BLaER1 treated with 17β-estradiol and CSF1 and Interleukin-3, amounts not matched to agents 10 nM and 100 nM (cell line): ENCODE measurements around the gene SORBS2.

Source experiments
- H3K27ac ChIP-seq, 11 experiments: shearing (Covaris generic); formaldehyde crosslinking; 2 replicates each; pipeline ENCODE4 v1.8.1; 2022
- H3K27me3 ChIP-seq, 11 experiments: shearing (Covaris generic); formaldehyde crosslinking; 2 replicates each; pipeline ENCODE4 v1.8.1; 2022
- H3K36me3 ChIP-seq, 11 experiments: shearing (Covaris generic); formaldehyde crosslinking; 2 replicates each; pipeline ENCODE4 v1.8.1; 2022
- H3K4me1 ChIP-seq, 10 experiments: shearing (Covaris generic); formaldehyde crosslinking; 2 replicates each; pipeline ENCODE4 v1.8.1; 2022
- H3K4me2 ChIP-seq, 11 experiments: shearing (Covaris generic); formaldehyde crosslinking; 2 replicates each; pipeline ENCODE4 v1.8.1; 2022
- H3K4me3 ChIP-seq, 10 experiments: shearing (Covaris generic); formaldehyde crosslinking; 2 replicates each; pipeline ENCODE4 v1.8.1; 2022
- H3K9ac ChIP-seq, 11 experiments: shearing (Covaris generic); formaldehyde crosslinking; 2 replicates each; pipeline ENCODE4 v1.8.1; 2022
- H3K9me3 ChIP-seq, 11 experiments: shearing (Covaris generic); formaldehyde crosslinking; replicated peaks in 1 of 11; 2 replicates each; pipeline ENCODE4 v1.8.1; 2022
- H4K20me1 ChIP-seq, 11 experiments: shearing (Covaris generic); formaldehyde crosslinking; 2 replicates each; pipeline ENCODE4 v1.8.1; 2022
- Cebpa-rat ChIP-seq, 11 experiments: shearing (Covaris generic); IDR thresholded peaks; 2 replicates each; pipeline ENCODE4 v1.8.1; 2022

The SORBS2 gene

GRCh38 chr4:185626798-185627197 lies 185.2 kb downstream of the SORBS2 start:
- Histone ChIP-seq H3K4me2 (no peak overlapping the region), H3K27me3 (no peaks in the 10 kb centered on the region), H3K4me3 (no peak overlapping the region), H4K20me1 (no peaks in the 10 kb centered on the region), H3K9ac (no peak overlapping the region), H3K4me1 (no peaks in the 10 kb centered on the region), H3K9me3 (peaks cover 0 to 9% (median 4%) of the 10 kb centered on the region in 11 experiments; a peak in 5 of 22 replicates), H3K27ac (no peak overlapping the region), H3K36me3 (no peaks in the 10 kb centered on the region)
- TF ChIP-seq Cebpa-rat (IDR thresholded peaks at IDR 0.05): no peak

DNA sequence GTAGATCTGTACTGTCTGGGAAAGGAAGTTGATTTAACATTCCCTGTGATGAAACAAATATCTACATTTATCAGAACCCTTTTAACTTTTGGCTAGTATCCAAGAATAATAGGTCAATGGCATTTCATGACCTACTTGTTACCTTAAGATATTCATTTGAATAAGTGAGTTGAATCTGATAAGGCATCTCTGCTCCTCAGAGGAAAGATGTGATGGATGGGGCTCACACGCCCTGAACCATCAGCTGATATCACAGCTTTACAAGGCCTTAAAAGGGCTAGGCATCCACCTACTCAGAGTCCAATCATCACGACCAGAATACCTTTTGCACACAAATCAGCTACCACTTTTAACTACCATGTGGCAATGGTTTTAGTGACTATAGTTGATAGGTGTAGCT lies 186.5 kb downstream of the SORBS2 start:
- TF ChIP-seq Cebpa-rat (IDR thresholded peaks at IDR 0.05): no peak
- Histone ChIP-seq H4K20me1 (no peaks in the 10 kb centered on the region), H3K4me2 (no peak overlapping the region), H3K9me3 (peaks cover 0 to 9% (median 4%) of the 10 kb centered on the region in 11 experiments; a peak in 5 of 22 replicates), H3K27ac (no peak overlapping the region), H3K4me3 (no peak overlapping the region), H3K36me3 (no peaks in the 10 kb centered on the region), H3K27me3 (no peaks in the 10 kb centered on the region), H3K9ac (no peak overlapping the region), H3K4me1 (no peaks in the 10 kb centered on the region)

- Histone ChIP-seq H3K4me1 (no peaks in the 10 kb centered on the region), H3K36me3 (no peaks in the 10 kb centered on the region), H3K27ac (no peak overlapping the region), H3K4me2 (no peak overlapping the region), H3K9me3 (peaks cover 0 to 9% (median 4%) of the 10 kb centered on the region in 11 experiments; a peak in 5 of 22 replicates), H4K20me1 (no peaks in the 10 kb centered on the region), H3K4me3 (no peak overlapping the region), H3K27me3 (no peaks in the 10 kb centered on the region), H3K9ac (no peak overlapping the region)
- no peak for TF ChIP-seq Cebpa-rat (IDR thresholded peaks at IDR 0.05)
Measured at GRCh38 chr4:185624259-185624589, 187.8 kb downstream of the SORBS2 start.

GRCh38 chr4:185623444-185624258 lies 188.3 kb downstream of the SORBS2 start:
- no peaks in the 10 kb centered on the region for H3K27me3 ChIP-seq
- no peak overlapping the region for H3K4me3 ChIP-seq
- H3K9ac ChIP-seq: no peak overlapping the region
- H3K27ac ChIP-seq: no peak overlapping the region
- TF ChIP-seq Cebpa-rat (IDR thresholded peaks at IDR 0.05): no peak
- H3K9me3 ChIP-seq: peaks cover 0 to 9% (median 4%) of the 10 kb centered on the region in 11 experiments; a peak in 5 of 22 replicates
- no peak overlapping the region for H3K4me2 ChIP-seq
- H3K4me1 ChIP-seq: no peaks in the 10 kb centered on the region
- H4K20me1 ChIP-seq: no peaks in the 10 kb centered on the region
- H3K36me3 ChIP-seq: no peaks in the 10 kb centered on the region

DNA sequence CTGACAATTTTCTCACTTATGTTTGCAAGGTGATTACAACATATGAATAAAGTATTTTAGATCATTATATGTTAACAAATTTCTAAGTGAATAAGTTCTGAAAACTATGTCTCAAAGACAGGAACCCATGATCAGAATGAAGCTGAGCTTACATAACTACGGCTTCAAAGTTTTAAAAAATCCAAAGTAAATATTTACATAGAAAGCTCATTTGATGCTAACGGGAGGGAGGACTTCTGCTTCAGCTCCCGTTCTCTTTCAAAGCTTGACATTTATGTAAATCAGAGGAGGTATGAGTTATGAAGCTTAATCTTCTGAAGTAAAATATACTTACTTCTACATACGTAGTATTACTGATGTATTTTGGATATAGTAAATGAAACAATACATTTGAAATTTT lies 203.8 kb downstream of the SORBS2 start:
- no peak for TF ChIP-seq Cebpa-rat (IDR thresholded peaks at IDR 0.05)
- no peaks in the 10 kb centered on the region for H3K9me3 ChIP-seq
- H3K27me3 ChIP-seq: no peaks in the 10 kb centered on the region
- no peaks in the 10 kb centered on the region for H3K36me3 ChIP-seq
- no peak overlapping the region for H3K4me2 ChIP-seq
- H3K27ac ChIP-seq: no peak overlapping the region
- H3K4me3 ChIP-seq: no peak overlapping the region
- H3K9ac ChIP-seq: no peak overlapping the region
- no peaks in the 10 kb centered on the region; a peak in 1 of 22 replicates for H4K20me1 ChIP-seq
- H3K4me1 ChIP-seq: peaks cover 0 to 8% (median 6%) of the 10 kb centered on the region in 10 experiments; a peak in 8 of 20 replicates

DNA sequence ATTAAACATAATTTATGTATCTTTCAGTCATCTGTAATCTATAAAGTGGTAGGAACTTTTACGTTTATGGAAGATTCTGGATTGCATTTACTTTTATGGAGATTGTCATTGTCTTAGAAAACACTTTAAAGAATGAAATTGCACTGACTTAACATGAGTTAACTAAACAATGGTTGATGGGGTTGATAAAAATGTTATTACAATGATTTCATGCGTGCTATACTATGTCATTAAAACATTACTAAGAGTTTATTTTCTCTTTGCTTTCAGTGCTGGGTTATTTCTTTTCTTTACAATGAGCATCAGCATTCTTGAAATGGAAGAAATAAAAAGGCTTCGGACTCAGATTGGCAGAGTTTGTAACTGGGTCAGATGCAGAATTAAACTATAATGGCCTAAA lies 209.6 kb downstream of the SORBS2 start:
- no peak for TF ChIP-seq Cebpa-rat (IDR thresholded peaks at IDR 0.05)
- H3K36me3 ChIP-seq: no peaks in the 10 kb centered on the region
- H3K27me3 ChIP-seq: no peaks in the 10 kb centered on the region
- H3K27ac ChIP-seq: no peak overlapping the region
- no peak overlapping the region for H3K4me3 ChIP-seq
- H4K20me1 ChIP-seq: no peaks in the 10 kb centered on the region; a peak in 1 of 22 replicates
- no peak overlapping the region for H3K4me2 ChIP-seq
- no peaks in the 10 kb centered on the region for H3K9me3 ChIP-seq
- no peak overlapping the region for H3K9ac ChIP-seq
- H3K4me1 ChIP-seq: peaks cover 6 to 16% (median 8%) of the 10 kb centered on the region in 10 experiments; a peak in 12 of 20 replicates

- Histone ChIP-seq H3K27ac (no peak overlapping the region), H3K4me3 (no peak overlapping the region), H3K9me3 (no peaks in the 10 kb centered on the region), H3K4me2 (no peak overlapping the region), H3K4me1 (peaks cover 6 to 16% (median 8%) of the 10 kb centered on the region in 10 experiments; a peak in 12 of 20 replicates), H3K27me3 (no peaks in the 10 kb centered on the region), H4K20me1 (no peaks in the 10 kb centered on the region), H3K9ac (no peak overlapping the region), H3K36me3 (no peaks in the 10 kb centered on the region)
- TF ChIP-seq Cebpa-rat (IDR thresholded peaks at IDR 0.05): no peak
Measured at GRCh38 chr4:185600801-185601434, 211.1 kb downstream of the SORBS2 start.

- no peaks in the 10 kb centered on the region for H3K36me3 ChIP-seq
- H3K27ac ChIP-seq: no peak overlapping the region
- H3K4me2 ChIP-seq: no peak overlapping the region
- no peaks in the 10 kb centered on the region for H4K20me1 ChIP-seq
- no peaks in the 10 kb centered on the region for H3K9me3 ChIP-seq
- no peak for TF ChIP-seq Cebpa-rat (IDR thresholded peaks at IDR 0.05)
- no peak overlapping the region for H3K9ac ChIP-seq
- peaks cover 4 to 16% (median 6%) of the 10 kb centered on the region in 10 experiments; a peak in 12 of 20 replicates for H3K4me1 ChIP-seq
- H3K27me3 ChIP-seq: no peaks in the 10 kb centered on the region
- H3K4me3 ChIP-seq: no peak overlapping the region
Measured at GRCh38 chr4:185599553-185600243, 212.3 kb downstream of the SORBS2 start.

DNA sequence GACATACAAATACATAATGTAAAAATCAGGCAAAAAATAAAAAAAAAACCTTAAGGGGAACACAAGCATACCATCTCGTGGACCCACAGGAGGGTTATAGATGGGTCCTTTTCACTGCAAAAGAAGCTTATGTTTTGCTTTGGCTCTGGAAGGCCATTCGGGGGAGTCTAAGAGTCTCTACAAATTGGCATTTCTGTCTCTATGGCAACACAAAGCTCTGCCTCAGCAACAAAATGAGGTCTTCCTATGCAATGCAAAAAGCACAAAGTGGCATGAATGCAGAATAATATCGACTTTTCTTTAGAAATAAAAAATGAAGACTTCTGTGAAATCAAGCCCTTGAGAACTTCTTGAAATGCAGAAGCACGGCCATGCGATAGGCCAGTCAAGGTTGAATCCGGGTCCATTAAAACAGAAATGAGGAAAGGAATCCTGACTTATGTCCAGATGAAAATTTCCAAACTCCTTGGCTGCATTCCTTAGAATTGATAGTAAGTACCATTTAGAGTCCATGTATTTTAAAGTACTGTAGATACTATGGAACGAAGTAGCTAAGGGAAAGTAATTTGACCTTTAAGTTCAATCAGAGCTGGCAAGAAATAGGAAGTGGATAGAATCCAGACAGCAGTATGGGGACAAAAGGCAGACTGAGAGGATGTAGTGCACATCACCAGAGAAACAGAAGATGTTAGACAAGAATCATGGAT lies 213.0 kb downstream of the SORBS2 start:
- no peak for TF ChIP-seq Cebpa-rat (IDR thresholded peaks at IDR 0.05)
- H3K4me3 ChIP-seq: no peak overlapping the region
- H3K9ac ChIP-seq: no peak overlapping the region
- H3K4me2 ChIP-seq: no peak overlapping the region
- no peaks in the 10 kb centered on the region for H4K20me1 ChIP-seq
- H3K36me3 ChIP-seq: no peaks in the 10 kb centered on the region
- no peak overlapping the region for H3K27ac ChIP-seq
- no peaks in the 10 kb centered on the region for H3K27me3 ChIP-seq
- H3K4me1 ChIP-seq: peaks cover 0 to 16% (median 0%) of the 10 kb centered on the region in 10 experiments; a peak in 5 of 20 replicates
- no peaks in the 10 kb centered on the region for H3K9me3 ChIP-seq
